GM21423 (cell line): ENCODE results near the gene ITPK1.

Experiments
- ATAC-seq: cut with Tn5 transposase; IDR thresholded peaks from one replicate; pipeline ENCODE4 v1.9.1; 2021; ENCODE audit warnings: mild to moderate bottlenecking, moderate library complexity; ENCODE audit not compliant: unreplicated experiment

ITPK1 gene

GRCh38 chr14:92959189-92959531 is 156.6 kb downstream of the ITPK1 start:
- ATAC-seq = no peak

- ATAC-seq = no peak
Observed at GRCh38 chr14:92958373-92959188, 157.1 kb downstream of the ITPK1 start.

GRCh38 chr14:92956961-92957360 is 158.8 kb downstream of the ITPK1 start:
- ATAC-seq = no peak

- no peak for ATAC-seq
Observed at GRCh38 chr14:92955381-92955780, 160.3 kb downstream of the ITPK1 start.

GRCh38 chr14:92954933-92955332 is 160.8 kb downstream of the ITPK1 start:
- ATAC-seq = no peak

GRCh38 chr14:92953526-92953925 is 162.2 kb downstream of the ITPK1 start:
- no peak for ATAC-seq

- ATAC-seq = no peak
Observed at GRCh38 chr14:92952481-92953298, 163.0 kb downstream of the ITPK1 start.

GRCh38 chr14:92951912-92952471 is 163.7 kb downstream of the ITPK1 start:
- no peak for ATAC-seq

- no peak for ATAC-seq
Observed at GRCh38 chr14:92951261-92951660, 164.5 kb downstream of the ITPK1 start.

GRCh38 chr14:92950773-92951172 is 165.0 kb downstream of the ITPK1 start:
- no peak for ATAC-seq

GRCh38 chr14:92950193-92950540 is 165.6 kb downstream of the ITPK1 start:
- ATAC-seq = no peak

- ATAC-seq = no peak
Observed at GRCh38 chr14:92949496-92950192, 166.1 kb downstream of the ITPK1 start.

GRCh38 chr14:92948647-92949046 is 167.1 kb downstream of the ITPK1 start:
- ATAC-seq = no peak

GRCh38 chr14:92946847-92947545 is 168.7 kb downstream of the ITPK1 start:
- ATAC-seq = no peak

GRCh38 chr14:92945959-92946846 is 169.5 kb downstream of the ITPK1 start:
- no peak for ATAC-seq

GRCh38 chr14:92945544-92945943 is 170.2 kb downstream of the ITPK1 start:
- no peak for ATAC-seq

GRCh38 chr14:92944976-92945375 is 170.7 kb downstream of the ITPK1 start:
- ATAC-seq = no peak

- no peak for ATAC-seq
Observed at GRCh38 chr14:92943855-92944570, 171.7 kb downstream of the ITPK1 start.
